ENCODE results near the gene PNMA8A.

GRCh38 chr19:46502891-46503290 is 31.5 kb upstream of the PNMA8A start:
- TF ChIP-seq CTCF (conservative IDR thresholded peaks at IDR 0.05 in 1 of 2, IDR thresholded peaks at IDR 0.05 in 1 of 2; ENCODE audit: low read depth in 1 of 2, low read length in 2 of 2) (no peak), EZH2 (IDR thresholded peaks at IDR 0.05; ENCODE audit: low read length, missing control alignments) (no peak)

All from fibroblast of lung (primary cell).